Activated T-helper 1 cell treated with anti-CD3 and anti-CD28 coated beads, Interleukin-2, amount 50 U/mL, for 16 hours (primary cell): ENCODE measurements around the gene MVB12B.
"Not testable (repeated sequence)": the region's sequence is repeated elsewhere in the genome, so short reads cannot be mapped to it uniquely, and the experiment has no call there.

Source experiments
- DNase-seq, 2 donors: peaks; one replicate each; pipeline ENCODE4 v3.0.0-alpha.2; 2020; ENCODE audit warnings: low read depth in 1 of 2, low spot score in 1 of 2

Gene MVB12B

GRCh38 chr9:126527109-126527825 is 200.6 kb downstream of the MVB12B start:
- DNase-seq = no peak

DNA sequence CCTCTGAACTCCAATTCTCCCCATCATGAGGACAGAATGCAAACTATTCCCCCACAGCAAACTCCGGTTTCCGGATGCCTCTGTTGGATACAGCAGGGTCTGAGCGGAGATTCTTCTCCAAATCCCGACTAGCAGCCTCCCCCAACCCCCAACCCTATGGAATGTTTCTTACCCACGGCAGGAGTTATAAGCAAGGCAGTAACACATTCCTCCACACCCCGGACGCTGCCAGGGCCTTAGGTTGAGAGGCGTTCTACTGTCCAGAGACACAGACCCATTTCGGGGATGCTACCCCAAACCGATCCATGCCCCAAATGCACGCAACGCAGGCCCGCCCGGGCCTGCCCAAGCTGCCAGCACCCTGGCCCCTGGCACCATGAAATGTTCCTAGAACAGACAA is 201.5 kb downstream of the MVB12B start:
- no peak for DNase-seq

DNA sequence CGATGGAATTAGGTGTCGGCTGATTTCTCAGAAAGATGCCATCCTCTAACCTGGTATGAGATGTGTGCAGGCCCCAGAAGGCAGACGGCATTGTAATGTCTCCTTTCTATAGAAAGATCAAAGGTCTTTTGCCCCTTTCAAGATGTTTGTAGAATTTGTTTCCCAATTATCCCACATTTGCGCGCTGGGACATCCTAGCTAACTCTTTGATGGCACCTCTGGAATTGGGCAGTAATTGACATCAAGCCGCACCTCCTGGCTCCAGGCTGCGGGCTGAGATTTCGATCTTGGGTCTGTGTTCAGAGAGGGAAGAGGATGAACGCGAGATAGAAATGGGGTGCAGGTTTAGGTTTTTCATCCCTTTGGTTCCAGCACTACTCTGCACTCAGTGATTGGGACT is 202.3 kb downstream of the MVB12B start:
- DNase-seq = no peak

DNA sequence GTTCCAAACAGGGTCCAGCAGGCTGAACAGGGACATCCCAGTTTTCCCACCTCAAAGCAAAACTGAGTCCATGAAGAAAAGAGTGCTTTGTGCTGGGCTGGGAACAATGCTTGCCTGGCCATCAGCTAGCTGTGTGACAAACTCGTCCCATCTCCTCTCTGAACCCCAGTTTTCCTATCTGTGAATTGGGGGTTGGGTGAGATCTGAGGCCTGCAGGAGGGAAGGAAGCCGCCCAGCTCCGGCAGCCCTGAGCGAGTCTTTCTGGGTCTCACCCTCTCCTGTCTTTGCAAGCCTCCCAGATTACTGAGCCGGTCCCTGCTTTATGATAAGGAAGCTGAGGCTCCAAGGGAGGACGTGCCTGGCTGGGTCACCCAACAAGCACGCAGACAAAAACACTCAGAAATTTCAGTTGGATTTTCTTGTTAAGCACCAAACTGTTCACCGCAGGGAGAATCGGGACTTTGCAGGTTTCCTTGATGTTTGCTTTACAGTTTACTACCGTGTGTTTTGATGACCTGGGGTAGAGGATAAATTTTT is 204.5 kb downstream of the MVB12B start:
- DNase-seq = no peak

DNA sequence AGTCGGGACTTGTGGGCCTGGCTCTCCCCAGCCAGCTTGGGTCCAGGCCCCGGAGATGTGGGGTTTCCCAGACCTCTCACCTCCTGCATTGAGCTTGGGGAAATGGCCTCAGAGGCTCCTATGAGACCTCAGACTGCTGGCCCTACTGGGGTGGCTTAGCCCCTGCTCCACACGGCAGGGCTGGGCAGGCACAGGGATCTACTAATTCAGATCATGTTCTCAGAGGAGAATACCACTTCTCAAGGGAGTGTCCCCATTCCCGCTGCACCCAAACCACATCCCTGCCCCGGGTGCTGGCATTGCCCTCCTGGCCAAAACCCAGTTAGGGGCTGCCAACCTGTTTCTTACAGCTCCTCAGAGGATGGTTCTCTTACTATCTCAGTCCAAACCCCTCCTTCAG is 205.0 kb downstream of the MVB12B start:
- no peak for DNase-seq

GRCh38 chr9:126532019-126532462 is 205.4 kb downstream of the MVB12B start:
- DNase-seq = no peak

GRCh38 chr9:126532489-126532888 is 205.9 kb downstream of the MVB12B start:
- no peak for DNase-seq

DNA sequence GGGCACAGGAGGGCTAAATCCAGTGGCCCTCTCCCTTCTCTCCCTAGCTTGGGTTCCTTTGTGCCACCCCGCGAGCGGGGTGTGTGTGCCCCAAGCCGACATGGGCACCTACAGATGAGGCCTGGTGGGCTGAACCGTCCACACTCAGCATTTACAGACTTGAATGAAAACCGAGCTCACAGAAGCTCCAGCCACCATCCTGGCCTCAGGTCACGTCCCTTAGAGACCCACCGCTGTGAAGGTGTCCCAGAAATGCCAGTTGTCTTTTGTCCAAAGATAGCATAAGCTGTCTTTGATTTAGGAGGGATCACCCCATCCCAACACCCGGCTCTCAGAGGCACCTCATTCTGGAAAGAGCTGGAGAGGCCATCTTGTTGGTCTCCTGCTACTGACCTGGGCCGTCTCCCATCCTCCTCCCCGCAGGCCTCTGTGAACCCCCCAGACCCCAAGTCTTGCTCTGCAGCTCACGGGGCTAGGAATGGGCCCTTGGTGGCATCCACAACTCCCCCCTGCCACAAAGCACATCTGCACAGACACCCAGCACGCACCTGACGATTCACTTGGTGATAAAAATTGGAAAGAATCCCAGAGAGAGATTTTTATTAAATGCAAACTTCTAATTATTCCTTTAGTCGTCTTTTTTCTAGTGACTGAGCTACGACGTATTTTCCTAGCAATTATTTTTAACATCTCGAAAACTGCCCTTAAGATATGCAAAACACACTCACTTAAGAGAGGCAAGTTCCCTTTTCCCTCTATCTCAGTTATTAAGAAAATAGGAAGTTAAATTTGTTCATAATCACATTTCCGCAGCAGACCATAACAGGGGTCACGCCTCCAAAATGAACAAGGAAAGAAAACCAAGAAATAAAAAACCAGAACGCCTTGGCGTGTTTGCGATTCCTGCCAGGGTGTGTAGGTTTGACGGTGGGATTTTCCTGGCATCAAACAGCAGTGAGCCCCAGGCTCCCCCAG is 206.6 kb downstream of the MVB12B start:
- DNase-seq = no peak

DNA sequence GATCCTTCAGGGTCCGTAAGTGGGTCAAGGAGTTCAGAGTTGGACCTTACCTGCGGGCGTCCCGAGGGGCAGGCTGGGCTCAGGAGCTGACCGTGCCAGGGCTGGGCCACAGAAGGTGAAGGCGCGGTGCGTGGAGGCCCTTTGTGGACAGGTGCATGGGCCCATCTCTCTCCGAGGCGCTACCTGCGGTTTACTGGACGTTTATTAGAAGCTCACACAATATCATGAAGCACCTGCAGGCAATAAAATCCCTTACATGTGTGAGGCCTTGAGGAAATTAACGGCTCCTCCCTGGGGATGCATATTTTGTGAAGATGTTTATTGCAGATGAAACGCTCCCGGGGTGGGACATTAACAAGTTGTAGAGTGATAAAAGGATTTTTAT is 207.3 kb downstream of the MVB12B start:
- DNase-seq = no peak

GRCh38 chr9:126534431-126535186 is 208.0 kb downstream of the MVB12B start:
- DNase-seq = no peak

- DNase-seq = no peak
These were observed 209.5 kb downstream of the MVB12B start for GRCh38 chr9:126536131-126536530.

DNA sequence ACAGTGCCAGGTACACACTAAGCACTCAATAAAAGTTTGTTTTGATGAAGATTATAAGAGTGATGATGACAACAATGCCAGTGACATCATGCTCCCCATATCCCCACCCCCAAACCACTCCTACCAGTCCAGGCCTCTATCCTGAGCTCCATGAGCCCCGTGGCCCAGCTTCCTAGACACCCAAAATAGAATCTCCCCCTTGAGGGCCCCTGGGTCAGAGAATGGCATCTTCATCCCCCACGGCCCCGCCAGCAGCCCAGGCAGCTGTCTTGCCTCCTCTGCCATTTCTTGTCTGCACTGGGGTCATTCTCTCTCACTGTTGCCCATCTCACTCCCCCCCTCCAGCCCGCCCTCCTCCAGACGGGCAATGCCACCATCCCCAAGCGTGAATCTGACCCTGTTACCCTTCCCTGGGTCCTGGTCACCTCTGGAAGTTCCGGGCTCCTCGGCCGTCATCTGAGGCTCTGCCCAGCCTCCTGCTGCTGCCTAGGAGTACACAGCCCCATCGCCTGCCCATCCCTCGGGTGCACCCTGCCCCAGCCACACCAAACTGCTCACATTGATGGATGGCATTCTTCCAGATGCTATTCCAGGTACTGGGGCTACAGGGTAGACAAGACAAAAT is 210.3 kb downstream of the MVB12B start:
- no peak for DNase-seq

DNA sequence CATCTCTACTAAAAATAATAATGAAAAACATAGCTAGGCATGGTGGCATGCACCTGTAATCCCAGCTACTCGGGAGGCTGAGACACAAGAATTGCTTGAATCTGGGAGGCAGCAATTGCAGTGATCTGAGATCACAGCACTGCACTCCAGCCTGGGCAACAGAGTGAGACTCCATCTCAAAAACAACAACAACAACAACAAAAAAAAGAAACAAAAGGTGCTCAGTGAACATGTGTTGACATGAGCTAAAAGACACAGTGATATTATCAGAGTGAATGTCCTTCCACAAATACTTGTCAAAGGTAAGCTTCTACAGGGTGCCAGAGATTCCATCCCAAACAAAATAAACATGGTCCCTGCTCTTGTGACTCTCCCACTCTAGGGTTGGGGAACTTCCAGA is 211.9 kb downstream of the MVB12B start:
- no peak for DNase-seq

DNA sequence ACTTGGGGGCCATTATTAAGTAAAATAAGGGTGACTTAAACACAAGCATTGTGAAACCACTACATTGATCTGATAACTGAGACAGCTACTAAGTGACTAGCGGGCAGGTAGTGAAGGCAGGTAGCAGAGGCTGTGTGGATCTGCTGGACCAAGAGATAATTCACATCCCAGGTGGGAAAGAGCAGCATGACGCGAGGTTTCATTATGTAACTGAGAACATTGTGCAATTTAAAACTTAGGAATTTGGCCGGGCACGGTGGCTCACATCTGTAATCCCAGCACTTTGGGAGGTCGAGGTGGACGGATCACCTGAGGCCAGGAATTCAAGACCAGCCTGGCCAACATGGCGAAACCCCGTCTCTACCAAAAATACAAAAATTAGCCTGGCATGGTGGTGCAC is 213.8 kb downstream of the MVB12B start:
- DNase-seq = not testable (repeated sequence)

GRCh38 chr9:126543490-126543889 is 216.9 kb downstream of the MVB12B start:
- DNase-seq = no peak

DNA sequence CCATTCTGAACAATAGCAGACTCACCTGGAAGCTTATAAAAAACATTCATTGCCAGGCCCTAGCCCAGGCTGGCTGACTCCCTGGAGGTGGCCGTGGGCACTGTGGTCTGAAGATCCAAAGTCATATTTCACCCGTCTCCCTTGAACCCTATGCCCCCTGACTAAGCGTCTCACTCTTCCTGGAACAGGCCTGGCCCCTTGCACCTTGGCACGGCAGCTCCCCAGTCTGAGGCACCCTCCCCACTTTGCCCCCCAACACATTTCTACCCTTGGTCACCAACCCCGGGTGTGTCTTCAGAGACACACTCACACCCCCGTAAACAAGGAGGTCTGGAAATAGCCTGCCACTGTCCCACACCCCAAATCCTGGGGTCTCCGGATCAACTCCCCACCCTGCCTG is 218.5 kb downstream of the MVB12B start:
- DNase-seq = no peak

DNA sequence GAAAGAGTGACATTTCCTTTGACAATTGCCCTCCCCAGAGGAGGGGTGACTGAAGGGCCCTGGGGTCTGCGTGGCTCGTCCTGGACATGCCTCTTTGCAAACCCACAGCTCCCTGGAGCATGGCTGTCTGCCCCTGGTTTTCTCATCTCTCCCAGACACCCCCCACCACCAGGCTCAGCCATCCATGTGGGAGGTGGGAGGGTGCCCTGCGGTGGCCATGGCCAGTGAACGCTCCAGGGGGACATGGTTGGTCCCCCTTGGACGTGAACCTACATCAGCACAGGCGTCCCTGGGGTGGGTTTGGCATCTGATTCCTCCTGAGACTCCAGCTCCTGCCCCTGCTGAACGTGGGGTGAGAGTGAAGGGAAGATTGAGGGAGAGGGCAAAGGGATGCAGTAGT is 219.4 kb downstream of the MVB12B start:
- no peak for DNase-seq

DNA sequence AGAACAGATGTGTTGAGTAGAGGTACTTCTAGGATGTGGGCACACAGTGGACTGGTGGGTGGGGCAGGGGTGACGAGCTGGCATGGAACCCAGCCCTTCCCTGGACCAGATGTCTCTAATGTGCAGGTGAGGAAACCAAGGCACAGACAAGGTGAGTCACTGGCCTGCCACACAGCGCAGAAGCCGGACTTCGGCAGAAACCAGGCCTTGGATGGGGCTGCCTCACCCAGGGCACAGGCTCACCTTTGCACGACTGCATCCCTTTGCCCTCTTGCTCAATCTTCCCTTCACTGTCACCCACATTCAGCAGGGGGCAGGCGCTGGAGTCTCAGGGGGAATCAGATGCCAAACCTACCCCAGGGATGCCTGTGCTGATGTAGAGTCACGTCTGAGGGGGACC is 221.7 kb downstream of the MVB12B start:
- DNase-seq = no peak

- DNase-seq = no peak
These were observed 222.8 kb downstream of the MVB12B start for GRCh38 chr9:126549246-126550006.

- DNase-seq = no peak
These were observed 224.3 kb downstream of the MVB12B start for GRCh38 chr9:126550891-126551351.
